LNCaP clone FGC (cell line): Measurements from ENCODE around the gene TFCP2L1.
"Not testable (repeated sequence)": the region's sequence is repeated elsewhere in the genome, so short reads cannot be mapped to it uniquely, and the experiment has no call there.

Experiments
- DNase-seq: peaks from one replicate; pipeline ENCODE4 v3.0.0-alpha.2; 2011; ENCODE audit warnings: low read depth
- H3K4me3 ChIP-seq: 2 replicates; pipeline ENCODE4 v1.5.1; 2011; ENCODE audit warnings: mild to moderate bottlenecking, low read depth, low read length, control low read depth
- CTCF ChIP-seq: IDR thresholded peaks from 2 replicates; pipeline ENCODE4 v1.5.1; 2012; ENCODE audit warnings: mild to moderate bottlenecking; ENCODE audit not compliant: control insufficient read depth, insufficient read depth; ENCODE audit errors: extremely low read depth

The TFCP2L1 gene

GRCh38 chr2:121326628-121327027, 41.6 kb upstream of the TFCP2L1 start:
- TF ChIP-seq CTCF = no peak
- H3K4me3 ChIP-seq = no peak overlapping the region
- no peak for DNase-seq

GRCh38 chr2:121324601-121325000, 39.6 kb upstream of the TFCP2L1 start:
- no peak for TF ChIP-seq CTCF

GRCh38 chr2:121321476-121321875, 36.5 kb upstream of the TFCP2L1 start:
- H3K4me3 ChIP-seq = no peak overlapping the region
- no peak for DNase-seq

More at GRCh38 chr2:121324601-121325000, 39.6 kb upstream of the TFCP2L1 start:
- H3K4me3 ChIP-seq = no peak overlapping the region
- DNase-seq = no peak

GRCh38 chr2:121319941-121320340, 34.9 kb upstream of the TFCP2L1 start:
- no peak overlapping the region for H3K4me3 ChIP-seq
- TF ChIP-seq CTCF = no peak
- no peak for DNase-seq

More at GRCh38 chr2:121321476-121321875, 36.5 kb upstream of the TFCP2L1 start:
- TF ChIP-seq CTCF = no peak

- no peak for TF ChIP-seq CTCF
- no peak for DNase-seq
- H3K4me3 ChIP-seq = no peak overlapping the region
Observed at GRCh38 chr2:121316986-121317385, 32.0 kb upstream of the TFCP2L1 start.

- H3K4me3 ChIP-seq, DNase-seq: not testable (repeated sequence)
Observed at GRCh38 chr2:121313701-121314100, 28.7 kb upstream of the TFCP2L1 start.

GRCh38 chr2:121309801-121310200, 24.8 kb upstream of the TFCP2L1 start:
- no peak for DNase-seq
- no peak overlapping the region for H3K4me3 ChIP-seq
- TF ChIP-seq CTCF = no peak
